HCT116 (cell line): ENCODE data around the gene KIRREL3. TPM values are rescaled to one million over a fixed set of nuclear protein-coding genes. Genes with fewer than 3 reads are reported as not detected.

ENCODE experiments used
- ATAC-seq: fragments of 200-7000 bp; cut with Tn5 transposase; 2 replicates; pipeline ENCODE4 v1.9.1; 2020; ENCODE audit warnings: mild to moderate bottlenecking, moderate library complexity
- BruUV-seq: library from RNA; stranded (reverse); fragments of 400-500 nt; replicated peaks from 2 replicates; lab custom pipeline; 2021; lab: Mats Ljungman, UMichigan
- CTCF ChIA-PET: fragments of 300-600 bp; sonication (Branson Sonifier 250); formaldehyde crosslinking; loops from one replicate; lab custom pipeline; 2021; ENCODE audit warnings: antibody characterized with exemption; lab: Charles Lee
- POLR2A ChIA-PET: fragments of 300-600, 350-600 bp; sonication (Branson Sonifier 250); formaldehyde crosslinking; loops from one replicate; lab custom pipeline; 2021; ENCODE audit warnings: antibody characterized with exemption; lab: Charles Lee
- RAD21 ChIA-PET, 2 experiments: fragments of 300-600 bp; sonication (Branson Sonifier 250); formaldehyde crosslinking; loops; one replicate each; lab custom pipeline; 2023; ENCODE audit warnings: low total read pairs in 2 of 2; ENCODE audit not compliant: uncharacterized antibody in 2 of 2, unreplicated experiment in 2 of 2, low non-redundant PET in 1 of 2; lab: Charles Lee
- DNase-seq: peaks from one replicate; pipeline ENCODE4 v3.0.0-alpha.2; 2010; ENCODE audit warnings: low read depth, low spot score
- H2AFZ ChIP-seq: fragments of 200-600 bp; shearing (Covaris generic), sonication (generic); 2 replicates; pipeline ENCODE4 v1.6.1; 2017; ENCODE audit warnings: low read depth, mixed run types, mixed read lengths, antibody characterized with exemption, low read length; ENCODE audit not compliant: poor library complexity, severe bottlenecking
- H3K27ac ChIP-seq: 2 replicates; pipeline ENCODE4 v1.5.1; 2012; ENCODE audit warnings: low read depth, low read length
- H3K27me3 ChIP-seq: fragments of 200-600 bp; sonication (generic); 2 replicates; pipeline ENCODE4 v1.6.1; 2016; ENCODE audit warnings: mixed run types, low read length, mixed read lengths; ENCODE audit not compliant: insufficient read depth
- H3K36me3 ChIP-seq, 2 experiments: fragments of 200-500 bp in 1 of 2; fragments of 200-600 bp in 1 of 2; sonication (Bioruptor generic) in 1 of 2; sonication (generic) in 1 of 2; 2 replicates each; pipeline versions ENCODE4 v1.5.1 to v1.6.1; 2014 to 2016; ENCODE audit warnings: low read length in 2 of 2, inconsistent platforms in 1 of 2, mixed read lengths in 1 of 2, mixed run types in 1 of 2; ENCODE audit not compliant: insufficient read depth in 2 of 2, control insufficient read depth in 1 of 2
- H3K4me1 ChIP-seq, 2 experiments: fragments of 200-600 bp in 1 of 2; sonication (generic) in 1 of 2; 2 replicates each; pipeline versions ENCODE4 v1.5.1 to v1.6.1; 2012 to 2017; ENCODE audit warnings: low read length in 2 of 2, inconsistent platforms in 1 of 2, mild to moderate bottlenecking in 1 of 2, mixed read lengths in 1 of 2, mixed run types in 1 of 2, moderate library complexity in 1 of 2; ENCODE audit not compliant: insufficient read depth in 2 of 2, control insufficient read depth in 1 of 2
- H3K4me2 ChIP-seq: fragments of 200-600 bp; sonication (generic); 2 replicates; pipeline ENCODE4 v1.6.1; 2017; ENCODE audit warnings: mixed run types, low read length, mixed read lengths
- H3K4me3 ChIP-seq, 2 experiments: fragments of 200-600 bp in 1 of 2; sonication (generic) in 1 of 2; replicated peaks in 1 of 2; 2 replicates each; pipeline ENCODE4 v1.5.1; 2011 to 2016; ENCODE audit warnings: low read length in 2 of 2, control low read depth in 1 of 2, low read depth in 1 of 2, mild to moderate bottlenecking in 1 of 2, mixed read lengths in 1 of 2, mixed run types in 1 of 2
- H3K79me2 ChIP-seq: fragments of 200-600 bp; sonication (generic); 2 replicates; pipeline ENCODE4 v1.6.1; 2017; ENCODE audit warnings: mild to moderate bottlenecking, mixed run types, low read length, moderate library complexity, mixed read lengths; ENCODE audit not compliant: insufficient read depth
- H3K9ac ChIP-seq: fragments of 200-600 bp; sonication (generic); 2 replicates; pipeline ENCODE4 v1.6.1; 2016; ENCODE audit warnings: low read length, mixed read lengths
- H3K9me2 ChIP-seq: fragments of 200-600 bp; sonication (generic), shearing (Covaris generic); 2 replicates; pipeline ENCODE4 v1.6.1; 2017; ENCODE audit warnings: mixed run types, mild to moderate bottlenecking, moderate library complexity; ENCODE audit not compliant: insufficient read depth
- H3K9me3 ChIP-seq, 2 experiments: fragments of 200-500 bp in 1 of 2; fragments of 200-600 bp in 1 of 2; sonication (Bioruptor generic) in 1 of 2; sonication (generic) in 1 of 2; 2 replicates each; pipeline ENCODE4 v1.6.1; 2014 to 2017; ENCODE audit warnings: low read length in 2 of 2, mixed read lengths in 2 of 2, inconsistent platforms in 1 of 2, low read depth in 1 of 2, mild to moderate bottlenecking in 1 of 2, mixed run types in 1 of 2, moderate library complexity in 1 of 2; ENCODE audit not compliant: control insufficient read depth in 1 of 2, insufficient read depth in 1 of 2
- H4K20me1 ChIP-seq: fragments of 200-600 bp; sonication (generic), shearing (Covaris generic); 2 replicates; pipeline ENCODE4 v1.6.1; 2017; ENCODE audit warnings: mixed run types, mild to moderate bottlenecking, moderate library complexity; ENCODE audit not compliant: insufficient read depth
- ATF3 ChIP-seq: IDR thresholded peaks from 2 replicates; pipeline ENCODE4 v1.6.1; 2012
- CBX3 ChIP-seq: IDR thresholded peaks from 2 replicates; pipeline ENCODE4 v1.6.1; 2012; ENCODE audit warnings: low read depth
- CEBPB ChIP-seq: IDR thresholded peaks from 2 replicates; pipeline ENCODE4 v1.6.1; 2012; ENCODE audit warnings: low read depth
- EZH2 ChIP-seq: fragments of 200-600 bp; sonication (generic); IDR thresholded peaks from 2 replicates; pipeline ENCODE4 v1.6.1; 2017; ENCODE audit warnings: antibody characterized with exemption, mixed run types
- EZH2phosphoT487 ChIP-seq: fragments of 200-600 bp; IDR thresholded peaks from 2 replicates; pipeline ENCODE4 v1.6.1; 2018; ENCODE audit warnings: antibody characterized with exemption, borderline replicate concordance
- POLR2A ChIP-seq: IDR thresholded peaks from 2 replicates; pipeline ENCODE4 v1.7.0; 2011; ENCODE audit warnings: borderline replicate concordance; ENCODE audit not compliant: insufficient read depth, insufficient read length; ENCODE audit errors: extremely low read depth
- POLR2AphosphoS5 ChIP-seq: IDR thresholded peaks from 2 replicates; pipeline ENCODE4 v1.6.1; 2011; ENCODE audit warnings: mild to moderate bottlenecking, low read depth, low read length, moderate library complexity
- SP1 ChIP-seq: IDR thresholded peaks from 2 replicates; pipeline ENCODE4 v1.6.1; 2012; ENCODE audit warnings: low read depth
- SRF ChIP-seq: IDR thresholded peaks from 2 replicates; pipeline ENCODE4 v1.6.1; 2012; ENCODE audit warnings: low read depth
- TCF7L2 ChIP-seq: IDR thresholded peaks from 2 replicates; pipeline ENCODE4 v1.7.0; 2011; ENCODE audit warnings: borderline replicate concordance, inconsistent platforms; ENCODE audit not compliant: insufficient read depth, insufficient read length; ENCODE audit errors: extremely low read depth
- YY1 ChIP-seq: IDR thresholded peaks from 2 replicates; pipeline ENCODE4 v1.6.1; 2011; ENCODE audit warnings: low read length, low read depth, moderate library complexity, mild to moderate bottlenecking; ENCODE audit not compliant: insufficient replicate concordance; ENCODE audit errors: extremely low read depth
- ZBTB33 ChIP-seq: IDR thresholded peaks from 2 replicates; pipeline ENCODE4 v1.6.1; 2011; ENCODE audit warnings: mild to moderate bottlenecking, low read length, moderate library complexity; ENCODE audit not compliant: insufficient replicate concordance; ENCODE audit errors: extremely low read depth
- ZFX ChIP-seq: fragments of 450-650 bp; IDR thresholded peaks from 2 replicates; pipeline ENCODE4 v1.6.1; 2017
- intact Hi-C: fragments of 100-400 bp; cut with micrococcal nuclease; formaldehyde crosslinking; loops from 2 replicates; pipeline ENCODE4 v1.10.0; 2022
- total RNA-seq: library from RNA; stranded (reverse); gene quantifications from one replicate; pipeline ENCODE4 v1.2.1, GENCODE V29; 2021; ENCODE audit not compliant: unreplicated experiment

The KIRREL3 gene
- total RNA-seq, 1 experiment from 2014 or later, result not detected

GRCh38 chr11:126834573-126834972 lies 166.0 kb downstream of the KIRREL3 start (continued):
- no peak for TF ChIP-seq ATF3
- TF ChIP-seq TCF7L2, result no peak
- no peak for TF ChIP-seq ZBTB33
- TF ChIP-seq EZH2, result no peak

GRCh38 chr11:126834149-126834548 lies 166.4 kb downstream of the KIRREL3 start:
- DNase-seq, result no peak
- POLR2A ChIA-PET, result no interaction called here
- intact Hi-C loops, result no loop called here

More at GRCh38 chr11:126834149-126834548, 166.4 kb downstream of the KIRREL3 start:
- no peaks in the 10 kb centered on the region for H3K79me2 ChIP-seq
- no peak overlapping the region for H3K9ac ChIP-seq
- ChIA-PET CTCF (no interaction called here), RAD21 (no interaction called here)
- no peak overlapping the region for H3K27ac ChIP-seq
- no peaks in the 10 kb centered on the region for H3K4me1 ChIP-seq
- no peak overlapping the region for H2AFZ ChIP-seq
- peaks cover 21% of the 10 kb centered on the region; the same call in 1 of the 2 replicates for H3K27me3 ChIP-seq
- H4K20me1 ChIP-seq, result no peaks in the 10 kb centered on the region
- BruUV-seq, result no TSS peak
- TF ChIP-seq SP1 (no peak), YY1 (no peak), POLR2AphosphoS5 (no peak), CEBPB (no peak), ZBTB33 (no peak), SRF (no peak), ZFX (no peak), EZH2phosphoT487 (no peak), CBX3 (no peak), POLR2A (no peak)
- no peaks in the 10 kb centered on the region for H3K9me3 ChIP-seq
- no peak for ATAC-seq
- no peak overlapping the region for H3K4me3 ChIP-seq
- no peak overlapping the region for H3K4me2 ChIP-seq
- H3K36me3 ChIP-seq, result no peaks in the 10 kb centered on the region
- H3K9me2 ChIP-seq, result no peaks in the 10 kb centered on the region
